Body of pancreas (tissue), 4 donors: ENCODE measurements around the gene CEBPA. TPM values are rescaled to one million over a fixed set of nuclear protein-coding genes. Genes with fewer than 3 reads are reported as not detected.
A peak's percentile ranks its signal among the peaks of the same experiment; 100 is the strongest.
"Not testable (repeated sequence)": the region's sequence is repeated elsewhere in the genome, so short reads cannot be mapped to it uniquely, and the experiment has no call there.

Experiments used
- ATAC-seq: fragments of 150-250 bp; one replicate; pipeline ENCODE4 v1.9.1; 2016
- DNase-seq, 4 donors: peaks; one replicate each; pipeline ENCODE4 v3.0.0-alpha.2; 2019
- H3K27ac ChIP-seq, 4 donors: fragments of 200-600 bp; sonication (generic); 1 replicate in 3 of 4; 2 replicates in 1 of 4; pipeline versions ENCODE4 v1.5.1 to v1.6.1; 2016 to 2019; ENCODE audit warnings: mild to moderate bottlenecking in 1 of 4, mixed read lengths in 1 of 4, moderate library complexity in 1 of 4
- H3K27me3 ChIP-seq, 2 donors: fragments of 200-600 bp; sonication (generic); one replicate each; pipeline ENCODE4 v1.6.0; 2016; ENCODE audit warnings: mild to moderate bottlenecking in 1 of 2
- H3K36me3 ChIP-seq, 2 donors: fragments of 200-600 bp; sonication (generic); replicated peaks in 1 of 2; 2 replicates each; pipeline ENCODE4 v1.5.1; 2016; ENCODE audit warnings: low read depth in 2 of 2; ENCODE audit not compliant: insufficient read depth in 1 of 2
- H3K4me1 ChIP-seq: fragments of 200-600 bp; sonication (generic); one replicate; pipeline ENCODE4 v1.6.0; 2016
- H3K4me3 ChIP-seq, 2 donors: fragments of 200-600 bp; sonication (generic); 1 replicate in 1 of 2; 2 replicates in 1 of 2; pipeline ENCODE4 v1.5.1; 2016 to 2019
- H3K9me3 ChIP-seq, 3 donors: fragments of 200-600 bp; sonication (generic); 1 replicate in 2 of 3; 2 replicates in 1 of 3; pipeline ENCODE4 v1.5.1; 2016
- CTCF ChIP-seq, 7 experiments: fragments of 450-650 bp in 4 of 7; fragments of 200-600 bp in 3 of 7; sonication (generic) in 3 of 7; IDR thresholded peaks; one replicate each; pipeline ENCODE4 v1.5.1; 2016 to 2019; ENCODE audit warnings: antibody characterized with exemption in 7 of 7
- POLR2A ChIP-seq, 3 donors: fragments of 450-650 bp; IDR thresholded peaks; one replicate each; pipeline ENCODE4 v1.6.1; 2016; ENCODE audit warnings: antibody characterized with exemption in 3 of 3, mild to moderate bottlenecking in 2 of 3
- WGBS, 2 donors: methylation state at CpG; one replicate each; pipeline ENCODE4 v1.1.5; 2017; 5-methylcytosine and 5-hydroxymethylcytosine counted together
- intact Hi-C: fragments of 100-400 bp; cut with DNase I; formaldehyde crosslinking; loops from one replicate; pipeline ENCODE4 v1.15.1; 2023
- total RNA-seq, 2 donors: library from RNA; depleted of rRNA; stranded (reverse); fragments of >200 nt; gene quantifications; one replicate each; pipeline ENCODE4 v1.1.0, GENCODE V29; 2016

CEBPA gene
- total RNA-seq, 2 donors from 2014 or later = 12.5 to 73.2 TPM

GRCh38 chr19:33317517-33317916 is 15.2 kb upstream of the CEBPA start:
- WGBS, 2 donors = 96 to 98% methylated on average over 5 of the region's 5 CpGs
- TF ChIP-seq CTCF (IDR thresholded peaks at IDR 0.05) (no peak), POLR2A (IDR thresholded peaks at IDR 0.05) (no peak)
- DNase-seq = no peak
- no peaks in the 10 kb centered on the region for H3K36me3 ChIP-seq
- H3K27me3 ChIP-seq = no peaks in the 10 kb centered on the region
- H3K27ac ChIP-seq = no peak overlapping the region
- intact Hi-C loops = no loop called here
- no peaks in the 10 kb centered on the region for H3K9me3 ChIP-seq
- no peak overlapping the region for H3K4me3 ChIP-seq
- ATAC-seq = no peak
- H3K4me1 ChIP-seq = no peaks in the 10 kb centered on the region

GRCh38 chr19:33316541-33317264 is 14.4 kb upstream of the CEBPA start:
- Histone ChIP-seq H3K4me1 (peaks cover 4% of the 10 kb centered on the region), H3K27ac (no peak overlapping the region), H3K4me3 (no peak overlapping the region), H3K9me3 (no peaks in the 10 kb centered on the region), H3K27me3 (no peaks in the 10 kb centered on the region), H3K36me3 (no peaks in the 10 kb centered on the region)
- intact Hi-C loops = no loop called here
- DNase-seq (no peak), ATAC-seq (no peak)
- WGBS, 2 donors = 38 to 50% methylated on average over 9 of the region's 9 CpGs
- TF ChIP-seq CTCF (IDR thresholded peaks at IDR 0.05) = no peak
- no peak for TF ChIP-seq POLR2A (IDR thresholded peaks at IDR 0.05)

- H3K4me1 ChIP-seq = peaks cover 25% of the 10 kb centered on the region
- H3K27me3 ChIP-seq, H3K36me3 ChIP-seq, ATAC-seq, DNase-seq, intact Hi-C loops, H3K9me3 ChIP-seq, H3K4me3 ChIP-seq, H3K27ac ChIP-seq: not testable (repeated sequence)
- 80 to 82% methylated on average over 4 of the region's 4 CpGs for WGBS, 2 donors
Observed at GRCh38 chr19:33312808-33313207, 10.5 kb upstream of the CEBPA start.

- intact Hi-C loops = no loop called here
- no peak overlapping the region for H3K4me3 ChIP-seq
- no peaks in the 10 kb centered on the region for H3K36me3 ChIP-seq
- H3K27me3 ChIP-seq = no peaks in the 10 kb centered on the region
- ATAC-seq (no peak), DNase-seq (no peak)
- H3K4me1 ChIP-seq = peaks cover 32% of the 10 kb centered on the region
- TF ChIP-seq POLR2A (IDR thresholded peaks at IDR 0.05) (no peak), CTCF (IDR thresholded peaks at IDR 0.05) (no peak)
- H3K9me3 ChIP-seq = no peaks in the 10 kb centered on the region
- H3K27ac ChIP-seq = no peak overlapping the region
- WGBS, 2 donors = 68 to 74% methylated on average over 6 of the region's 6 CpGs
Observed at GRCh38 chr19:33312065-33312464, 9.7 kb upstream of the CEBPA start.

- H3K27me3 ChIP-seq = no peaks in the 10 kb centered on the region
- H3K4me3 ChIP-seq = no peak overlapping the region
- WGBS, 2 donors = 40 to 56% methylated on average over 1 to 4 of the region's 4 CpGs
- peak; percentile 35 to 72 (median 59) for TF ChIP-seq CTCF (IDR thresholded peaks at IDR 0.05)
- TF ChIP-seq POLR2A (IDR thresholded peaks at IDR 0.05) = no peak
- intact Hi-C loops = no loop called here
- H3K36me3 ChIP-seq = no peaks in the 10 kb centered on the region
- peaks cover 40% of the 10 kb centered on the region for H3K4me1 ChIP-seq
- peak overlapping the region; percentile 42 to 68 (median 60) for H3K27ac ChIP-seq
- H3K9me3 ChIP-seq = no peaks in the 10 kb centered on the region
- ATAC-seq (peak; percentile 81), DNase-seq (peak; percentile 57 to 72 (median 64))
Observed at GRCh38 chr19:33311326-33311682, 9.0 kb upstream of the CEBPA start.
